GM18508 (cell line): ENCODE results near the gene RBM19.

ENCODE experiments used
- ATAC-seq: cut with Tn5 transposase; IDR thresholded peaks from one replicate; pipeline ENCODE4 v1.9.1; 2021; ENCODE audit warnings: moderate number of reproducible peaks; ENCODE audit not compliant: insufficient read depth, unreplicated experiment

Gene RBM19

DNA sequence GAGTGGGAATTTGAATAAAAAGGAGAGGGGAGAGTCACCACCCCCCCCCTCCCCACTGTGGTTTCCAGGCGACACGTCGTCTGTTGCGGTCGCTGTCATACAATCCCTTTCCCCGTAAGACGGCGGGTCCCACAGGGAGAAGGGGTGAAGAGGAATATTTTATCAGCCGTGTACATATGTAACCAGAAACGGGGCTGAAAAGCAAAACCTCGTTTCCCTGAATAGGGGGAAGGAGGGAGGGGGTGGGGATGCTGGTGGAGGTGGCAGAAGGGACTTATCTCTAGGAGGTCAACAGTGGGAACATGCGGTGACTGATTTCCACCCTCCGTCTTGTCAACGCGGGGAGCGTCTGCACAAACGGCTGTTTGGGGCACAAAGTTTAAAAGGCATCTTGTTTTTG, 171.4 kb downstream of the RBM19 start:
- ATAC-seq, result no peak

DNA sequence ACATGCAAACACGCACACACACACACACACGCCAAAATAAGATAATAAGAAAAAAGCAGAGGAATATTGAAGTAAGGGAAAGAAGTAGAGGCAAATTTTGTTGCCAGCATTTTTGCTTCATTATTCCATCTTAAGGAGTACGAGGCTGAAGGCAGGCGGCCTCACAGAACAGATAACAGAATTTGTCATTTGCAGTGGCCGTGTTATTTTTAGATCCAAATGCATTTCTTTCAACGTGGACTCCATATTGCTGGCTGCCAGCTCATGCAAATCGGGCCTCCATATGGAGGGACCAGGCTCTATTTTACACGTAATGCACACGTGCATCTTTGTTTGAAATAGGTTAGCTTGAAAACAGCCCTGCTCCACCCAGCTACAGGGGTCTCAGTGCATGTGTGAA, 172.9 kb downstream of the RBM19 start:
- no peak for ATAC-seq

DNA sequence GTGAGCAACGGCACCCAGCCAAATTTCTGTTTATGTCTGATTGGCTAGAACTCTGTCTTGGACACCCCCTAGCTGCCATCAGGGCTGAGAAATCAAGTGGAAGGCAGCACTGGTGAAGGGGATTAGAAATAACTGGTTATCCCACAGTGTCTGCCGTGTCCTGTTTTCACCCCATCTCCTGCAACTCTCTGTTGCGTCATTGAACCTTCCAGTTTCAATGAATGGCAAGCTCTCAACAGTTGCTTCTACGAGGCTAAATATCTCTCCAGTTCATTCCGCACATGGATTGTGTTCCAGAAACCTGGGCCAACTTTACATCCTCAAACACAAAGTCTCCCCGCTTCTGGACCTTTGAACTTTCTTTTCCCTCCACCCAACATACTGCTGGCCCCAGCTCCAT, 173.7 kb downstream of the RBM19 start:
- ATAC-seq, result no peak

DNA sequence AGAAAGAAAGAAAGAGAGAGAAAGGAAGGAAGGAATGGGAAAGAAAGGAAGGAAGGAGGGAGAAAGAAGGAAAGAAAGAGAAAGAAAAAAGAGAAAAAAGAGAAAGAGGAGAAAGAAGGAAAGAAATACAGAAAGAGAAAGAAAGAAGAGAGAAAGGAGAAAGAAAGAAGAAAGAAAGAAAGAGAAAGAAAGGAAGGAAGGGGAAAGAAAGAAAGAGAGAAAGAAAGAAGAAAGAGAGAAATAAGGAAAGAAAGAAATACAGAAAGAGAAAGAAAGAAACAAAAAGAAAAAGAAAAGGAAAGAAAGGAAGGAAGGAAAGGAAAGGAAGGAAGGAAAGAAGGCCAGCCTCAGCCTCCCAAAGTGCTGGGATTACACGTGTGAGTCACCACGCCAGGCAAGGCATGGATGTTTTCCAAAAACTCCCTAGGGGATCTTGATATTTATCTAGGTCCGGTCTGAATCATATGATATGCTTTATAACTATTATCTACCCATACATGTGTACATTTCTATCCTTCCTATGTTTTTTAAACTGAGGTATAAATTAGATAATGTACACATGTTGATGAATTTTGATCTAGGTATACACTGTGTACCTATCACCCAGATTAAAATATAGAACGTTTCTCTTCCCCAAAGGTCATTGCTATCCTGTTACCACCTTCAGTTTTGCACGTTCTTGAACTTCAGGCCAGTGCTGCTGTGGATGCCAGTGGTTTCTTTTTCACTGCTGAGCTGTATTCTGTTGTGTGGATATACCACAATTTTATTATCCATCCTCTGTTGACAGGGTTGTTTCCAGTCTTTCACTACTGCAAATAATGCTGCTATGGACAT, 177.9 kb downstream of the RBM19 start:
- ATAC-seq, result no peak

DNA sequence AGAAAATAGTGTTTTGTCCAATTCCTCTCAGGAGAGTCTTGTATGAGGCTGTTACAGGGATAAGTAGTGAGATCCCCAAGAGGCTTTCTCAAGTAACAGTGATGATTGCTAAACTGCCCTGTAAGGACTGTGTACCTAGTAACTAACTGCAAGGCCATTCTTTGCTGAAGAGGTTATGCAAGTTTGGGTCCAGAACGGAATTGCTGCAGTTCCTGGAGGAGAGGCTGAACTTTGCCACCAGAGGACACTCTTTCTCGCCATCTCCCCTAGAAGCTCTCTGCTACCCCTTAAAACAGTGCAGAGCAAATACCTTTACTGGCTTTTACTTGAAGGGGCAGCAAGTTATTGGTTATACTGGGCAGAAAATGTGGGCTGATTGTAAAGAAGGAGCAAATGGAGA, 180.0 kb downstream of the RBM19 start:
- ATAC-seq, result no peak

DNA sequence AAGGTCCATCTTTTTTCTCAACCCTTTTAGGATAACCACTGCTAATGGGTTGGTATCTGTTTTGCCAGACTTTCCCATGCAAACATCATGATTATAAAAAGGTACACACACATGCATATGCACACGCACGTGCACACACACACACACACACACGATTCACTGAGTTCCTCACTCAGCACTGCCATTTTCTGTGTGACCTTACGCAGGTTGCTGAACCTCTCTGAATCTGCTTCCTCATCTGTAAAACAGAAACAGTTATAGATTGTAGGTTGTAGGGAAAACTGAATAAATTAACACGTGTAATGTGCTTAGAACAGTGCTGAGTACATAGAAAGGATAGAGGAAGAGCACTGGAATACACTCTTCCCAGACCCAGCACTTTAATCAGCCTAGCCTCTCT, 182.3 kb downstream of the RBM19 start:
- no peak for ATAC-seq

DNA sequence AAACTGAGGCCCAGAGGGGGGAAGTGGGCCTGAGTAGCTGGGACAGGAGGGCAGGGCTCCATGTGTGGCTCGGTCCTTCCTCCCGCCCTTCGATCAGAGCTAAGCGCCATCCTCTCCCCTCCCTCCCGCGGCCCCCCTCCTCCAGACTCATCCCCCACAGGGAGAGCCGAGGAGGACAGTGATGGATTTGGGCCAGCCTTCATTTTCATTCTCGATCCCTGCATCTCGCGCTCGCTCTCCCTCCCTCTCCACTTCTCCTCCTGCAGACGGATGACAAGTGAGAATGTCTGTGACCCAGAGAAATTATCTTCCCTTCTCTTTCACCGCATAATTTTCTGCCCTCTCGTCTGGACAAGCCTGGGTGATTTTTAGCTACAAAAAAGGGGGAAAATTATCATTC, 183.3 kb downstream of the RBM19 start:
- ATAC-seq, result no peak

DNA sequence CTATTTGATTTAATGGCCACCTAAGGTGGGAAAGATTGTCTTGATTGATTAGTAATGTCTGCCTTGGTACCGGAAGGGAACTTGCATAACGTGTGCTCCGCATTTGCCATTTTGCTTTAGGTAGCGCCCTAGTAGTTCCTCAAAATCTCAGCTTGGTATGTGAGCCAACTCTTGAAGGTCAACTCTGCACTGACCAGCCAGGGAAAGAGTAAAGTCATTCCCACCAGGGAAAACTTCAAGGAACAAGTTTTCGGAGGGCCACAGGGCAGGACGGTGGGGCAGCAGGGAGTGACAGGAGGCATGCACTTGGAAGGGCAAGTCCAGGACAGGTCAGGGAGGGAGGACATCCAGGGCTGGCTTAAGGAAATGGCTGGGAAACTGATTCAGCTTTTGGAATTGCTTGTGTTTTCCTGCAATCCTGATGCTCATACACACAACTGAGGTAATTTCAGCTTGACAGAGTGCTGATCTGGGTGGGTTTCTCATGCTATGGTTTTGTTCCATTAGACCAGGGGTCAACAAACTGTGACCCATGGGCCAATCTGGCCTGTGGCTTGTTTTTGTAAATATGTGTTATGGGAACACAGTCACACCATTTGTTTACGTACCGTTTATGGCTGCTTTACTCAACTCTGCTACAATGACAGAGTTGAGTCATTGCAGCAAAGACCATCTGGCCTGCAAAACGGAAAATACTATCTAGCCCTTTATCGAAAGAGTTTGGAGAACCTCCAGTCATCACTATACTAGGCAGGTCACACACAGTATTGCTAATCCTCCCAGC, 184.5 kb downstream of the RBM19 start:
- ATAC-seq, result no peak

DNA sequence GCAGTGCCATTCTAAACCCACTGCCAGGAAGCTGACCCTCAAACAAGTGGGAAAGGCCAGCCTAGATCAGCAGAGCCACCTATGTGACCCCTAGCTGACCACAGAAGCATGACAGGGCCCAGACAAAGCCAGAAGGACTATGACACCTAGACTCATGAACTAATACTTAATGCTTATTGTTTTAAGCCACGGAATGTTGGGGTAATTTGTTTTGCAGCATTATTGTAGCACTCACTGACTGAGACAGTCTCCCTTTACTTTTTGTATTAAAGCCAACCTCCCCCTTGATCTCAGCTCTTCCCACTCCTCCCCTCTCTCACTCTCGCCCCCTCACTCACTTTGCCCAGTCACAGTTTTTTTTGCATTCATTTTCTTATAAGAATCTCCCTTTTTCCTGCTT, 186.4 kb downstream of the RBM19 start:
- no peak for ATAC-seq

DNA sequence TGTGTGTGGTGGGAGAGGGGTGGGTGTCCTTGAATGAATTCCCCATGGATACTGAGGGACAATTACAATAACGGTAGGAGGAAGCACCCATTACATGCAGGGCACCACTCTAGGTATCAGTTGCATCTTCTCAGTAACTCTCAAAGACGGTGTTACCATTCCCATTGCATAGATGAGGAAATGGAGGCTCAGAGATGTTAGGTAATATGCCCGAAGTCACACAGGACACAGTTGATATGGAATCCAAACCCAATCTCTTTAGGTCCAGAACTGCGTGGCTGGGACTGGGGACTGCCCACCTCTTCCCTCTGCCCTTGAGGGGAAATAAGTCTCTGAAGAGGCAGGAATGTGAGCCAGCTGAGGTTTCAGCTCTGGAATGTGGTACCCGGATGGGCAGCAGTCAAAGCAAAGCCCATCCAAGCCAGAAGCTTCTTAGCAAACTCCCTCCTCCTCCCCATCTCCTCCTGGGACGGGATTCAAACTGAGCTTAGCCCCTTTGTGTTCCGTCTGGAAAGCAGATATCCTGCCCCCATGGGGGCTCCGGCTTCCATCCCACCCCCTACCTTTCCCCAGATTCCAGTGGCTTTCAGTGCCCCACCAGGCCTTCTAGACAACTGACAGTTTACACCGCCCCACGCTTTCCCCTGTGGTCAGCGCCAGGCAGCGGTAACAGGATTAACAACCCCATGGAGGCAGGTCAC, 187.5 kb downstream of the RBM19 start:
- ATAC-seq, result no peak

DNA sequence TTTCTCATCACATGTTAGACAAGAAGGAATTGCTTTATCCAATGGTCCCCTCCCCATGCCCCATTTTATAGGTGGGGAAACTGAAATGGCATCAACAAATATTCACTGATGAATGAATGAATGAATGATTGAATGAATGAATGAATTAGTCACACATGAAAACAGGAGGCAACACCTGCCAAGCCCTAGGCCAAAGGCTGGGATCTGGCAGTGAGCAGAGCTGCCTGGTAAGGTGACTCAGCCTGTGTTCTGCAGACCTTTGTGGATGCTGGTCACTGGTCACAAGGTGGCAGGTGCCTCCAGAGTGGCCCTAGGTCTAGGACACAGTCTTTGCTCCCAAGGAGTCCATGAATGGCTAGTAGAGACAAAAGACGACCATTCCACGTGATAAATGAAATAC, 188.4 kb downstream of the RBM19 start:
- ATAC-seq, result no peak

DNA sequence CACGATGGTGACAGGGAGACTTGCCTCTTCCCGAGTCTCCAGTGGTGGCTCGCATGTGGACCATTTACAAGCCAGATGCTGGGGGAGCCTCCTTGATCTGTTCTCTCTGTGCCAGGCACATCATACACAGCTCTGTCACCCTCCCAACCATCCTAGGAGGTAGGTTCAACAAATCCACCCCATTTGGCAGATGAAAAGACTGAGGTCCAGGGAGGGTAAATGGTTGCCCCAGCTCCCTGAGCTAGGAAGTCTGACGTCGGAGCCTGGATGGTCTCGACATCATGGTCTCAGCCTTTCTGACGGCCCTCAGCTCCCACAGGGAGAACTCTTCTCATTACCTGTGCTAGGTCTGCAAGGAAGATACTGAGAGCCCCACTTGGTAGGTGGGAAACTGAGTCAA, 189.6 kb downstream of the RBM19 start:
- ATAC-seq, result no peak

DNA sequence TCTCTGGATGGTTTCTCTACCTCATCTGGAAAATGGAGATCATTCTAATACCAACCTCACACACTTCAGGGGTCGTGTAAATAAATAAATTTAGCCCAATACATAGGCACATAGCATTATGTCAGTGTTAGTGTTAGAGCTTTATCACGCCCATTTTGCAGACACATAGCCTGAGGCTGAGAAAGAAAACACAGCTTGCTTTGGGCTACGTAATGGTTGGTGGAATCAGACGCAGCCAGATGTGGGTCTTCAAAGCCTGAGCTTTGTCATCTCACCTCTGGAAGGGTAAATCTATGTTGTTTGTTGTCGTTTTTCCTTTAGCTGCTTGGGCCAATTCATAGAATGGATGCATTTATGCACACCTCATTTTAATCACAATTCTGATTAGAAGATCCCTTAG, 191.6 kb downstream of the RBM19 start:
- ATAC-seq, result no peak

DNA sequence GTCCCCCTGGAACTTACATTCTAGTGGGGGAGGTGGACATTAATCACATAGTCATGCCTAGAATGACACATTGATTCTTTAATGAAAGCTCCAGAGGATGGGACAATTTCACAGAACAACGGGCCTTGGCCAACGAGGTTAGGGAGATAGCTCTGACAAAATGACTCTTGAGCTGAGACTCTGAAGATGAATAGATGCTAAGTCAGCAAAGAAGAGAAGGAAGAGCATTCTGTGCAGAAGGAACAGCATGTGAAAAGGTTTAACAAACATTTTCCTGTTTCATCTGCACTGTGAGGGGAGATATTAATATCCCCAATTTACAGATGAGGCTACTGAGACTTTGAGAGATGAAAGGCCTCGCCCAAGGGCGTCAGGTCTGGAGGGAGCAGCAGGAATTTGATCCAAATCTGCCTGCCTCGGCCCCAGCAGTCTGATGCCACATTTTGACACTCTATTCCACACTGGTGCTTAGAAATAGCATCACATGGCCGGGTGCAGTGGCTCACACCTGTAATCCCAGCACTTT, 193.6 kb downstream of the RBM19 start:
- no peak for ATAC-seq

DNA sequence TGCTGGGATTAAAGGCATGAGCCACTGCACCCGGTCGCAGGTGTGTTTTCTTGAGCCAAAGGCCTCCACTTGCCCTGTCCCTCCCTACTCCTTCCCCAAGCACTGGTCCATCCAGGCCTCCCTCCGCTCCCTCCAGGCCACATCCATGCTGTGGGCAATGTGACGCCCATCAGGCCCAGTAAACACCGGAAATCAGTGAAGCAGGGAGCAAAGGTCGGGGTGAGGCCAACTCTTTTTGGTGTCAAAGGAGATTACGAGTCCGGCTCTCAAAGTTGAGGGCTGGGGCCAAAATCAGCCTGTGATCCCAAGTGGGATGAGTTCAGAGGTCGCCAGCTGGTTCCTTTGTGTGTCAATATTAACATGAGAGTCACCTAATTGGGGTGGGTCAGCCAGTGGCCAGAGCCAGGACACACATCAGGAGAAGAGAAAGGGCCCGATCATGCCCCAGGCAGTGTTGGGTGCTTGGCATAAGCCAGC, 195.7 kb downstream of the RBM19 start:
- no peak for ATAC-seq

DNA sequence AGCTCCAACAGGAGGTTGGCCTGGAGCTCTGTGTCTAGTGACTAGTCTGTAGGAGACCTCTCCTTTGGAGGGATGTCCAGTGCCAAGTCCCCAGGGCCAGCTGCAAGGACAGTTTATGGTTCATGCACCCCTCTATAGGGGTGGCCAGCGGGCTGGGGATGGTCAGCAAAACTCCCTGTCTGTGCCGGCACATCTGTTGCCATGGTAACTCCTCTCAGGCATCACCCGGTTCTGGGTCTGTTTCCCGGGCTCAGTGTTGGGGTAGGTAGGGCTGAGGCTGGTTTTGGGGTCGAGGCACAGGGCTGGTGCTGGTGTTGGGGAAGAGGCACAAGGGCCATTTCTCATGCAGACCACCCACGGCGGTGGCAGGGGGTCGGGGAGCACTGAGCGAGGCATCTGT, 196.8 kb downstream of the RBM19 start:
- no peak for ATAC-seq

DNA sequence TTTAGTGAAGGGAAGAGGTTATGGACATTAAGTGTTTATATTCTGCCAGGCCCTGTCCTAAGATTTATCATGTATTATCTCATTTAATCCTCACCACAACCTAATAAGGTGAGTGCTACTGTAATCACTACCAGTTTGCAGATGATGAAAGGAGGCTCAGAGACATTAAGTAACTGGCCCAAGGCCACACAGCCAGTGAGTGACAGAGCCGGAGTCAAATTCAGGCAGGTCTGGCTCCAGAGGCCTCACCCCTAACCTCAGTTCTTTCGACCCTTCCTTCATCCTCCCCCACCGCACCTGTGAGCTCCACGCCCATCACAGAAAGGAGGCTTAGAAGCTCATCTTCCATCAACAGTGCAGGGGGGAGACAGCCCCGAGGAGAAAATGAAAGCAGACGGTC, 197.3 kb downstream of the RBM19 start:
- no peak for ATAC-seq

DNA sequence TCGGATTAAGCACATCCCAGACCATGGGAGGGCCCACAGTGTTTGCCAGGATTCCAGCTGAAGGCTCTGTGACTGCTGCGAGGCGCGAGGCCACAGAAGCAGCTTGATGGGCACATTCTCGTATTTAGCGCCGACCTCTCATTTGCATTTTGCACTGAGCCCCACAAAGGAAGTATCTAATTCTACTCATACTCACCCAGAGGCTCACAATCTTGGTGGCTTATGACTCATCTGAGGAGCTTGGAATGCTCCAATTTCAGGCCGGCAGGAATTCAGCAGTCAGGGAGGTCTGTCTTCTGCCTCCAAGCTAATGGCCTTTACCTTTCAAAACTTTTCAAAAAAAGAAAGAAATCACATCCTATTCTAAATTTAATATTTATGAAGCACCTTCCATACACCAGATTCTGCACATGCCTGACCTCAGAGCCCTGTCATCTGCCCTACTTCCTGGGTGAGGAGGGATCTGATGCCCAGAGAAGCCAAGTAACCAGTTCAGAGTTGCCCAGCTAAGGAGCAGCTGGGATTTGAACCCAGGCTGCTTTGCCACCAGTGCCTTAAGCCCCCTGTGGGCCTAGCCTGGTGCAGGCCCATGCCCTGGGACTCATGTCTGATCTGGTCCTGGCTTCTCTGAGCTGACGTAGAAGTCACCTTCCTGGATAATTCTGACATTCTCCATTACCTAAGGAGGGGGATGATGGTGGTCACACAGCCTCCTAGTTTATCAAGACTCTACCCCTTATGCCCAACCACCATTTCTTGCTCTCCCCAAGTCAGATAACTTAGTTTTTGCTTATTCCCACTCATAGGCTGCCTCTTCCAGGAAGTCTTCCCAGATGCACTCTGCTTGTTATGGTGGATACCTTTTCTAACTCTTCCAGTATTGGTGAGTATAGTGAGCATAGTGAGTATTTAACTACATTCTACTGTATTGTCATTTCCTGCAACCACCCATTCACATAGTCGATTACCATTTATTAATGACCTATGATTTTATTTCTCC, 198.9 kb downstream of the RBM19 start:
- ATAC-seq, result no peak
